HepG2 (cell line): ENCODE results near the gene FAM13B. TPM values are rescaled to one million over a fixed set of nuclear protein-coding genes. Genes with fewer than 3 reads are reported as not detected.

ENCODE experiments used
- ATAC-seq: fragments of 200-7000 bp; cut with Tn5 transposase; 3 replicates; pipeline ENCODE4 v1.9.1; 2020; ENCODE audit warnings: mild to moderate bottlenecking, moderate library complexity
- BruUV-seq: library from RNA; stranded (reverse); fragments of 400-500 nt; replicated peaks from 2 replicates; lab custom pipeline; 2021; lab: Mats Ljungman, UMichigan
- CTCF ChIA-PET: fragments of 300-600 bp; formaldehyde crosslinking; extraction: SDS; loops from one replicate; lab custom pipeline; 2021; ENCODE audit warnings: low total read pairs, inconsistent platforms, low intra/inter-chr PET ratio; lab: Yijun Ruan, JAX
- POLR2A ChIA-PET: fragments of 350-600 bp; sonication (Branson Sonifier 250); formaldehyde crosslinking; loops from one replicate; lab custom pipeline; 2020; ENCODE audit warnings: antibody characterized with exemption, inconsistent platforms; lab: Yijun Ruan, JAX
- DNase-seq: peaks from one replicate; pipeline ENCODE4 v3.0.0-alpha.2; 2015; ENCODE audit warnings: low spot score
- FAIRE-seq: peaks from 3 replicates; lab custom pipeline; 2011; peaks lifted over from hg19 to GRCh38; lab: Jason Lieb, UNC
- H2AFZ ChIP-seq: one replicate; pipeline ENCODE4 v1.6.1; 2011; ENCODE audit warnings: low read length, inconsistent platforms
- H3K27ac ChIP-seq: fragments of 300-600 bp; 3 replicates; pipeline ENCODE4 v1.8.0; 2011; ENCODE audit warnings: mixed run types, mild to moderate bottlenecking, mixed read lengths, low read length, inconsistent platforms; ENCODE audit not compliant: insufficient read depth; ENCODE audit errors: extremely low read length
- H3K27me3 ChIP-seq, 2 experiments: fragments of 200-600 bp in 1 of 2; 2 replicates in 1 of 2; 3 replicates in 1 of 2; pipeline versions ENCODE4 v1.6.0 to v1.8.0; 2011; ENCODE audit warnings: low read length in 2 of 2, mild to moderate bottlenecking in 2 of 2, moderate library complexity in 2 of 2, inconsistent platforms in 1 of 2; ENCODE audit not compliant: insufficient read depth in 2 of 2, control insufficient read depth in 1 of 2
- H3K36me3 ChIP-seq, 2 experiments: fragments of 200-600 bp in 1 of 2; replicated peaks in 1 of 2; 2 replicates in 1 of 2; 3 replicates in 1 of 2; pipeline versions ENCODE4 v1.5.1 to v1.8.0; 2011; ENCODE audit warnings: low read length in 2 of 2, inconsistent platforms in 1 of 2; ENCODE audit not compliant: insufficient read depth in 2 of 2, control insufficient read depth in 1 of 2
- H3K4me1 ChIP-seq: 2 replicates; pipeline ENCODE4 v1.5.1; 2012; ENCODE audit warnings: low read length, inconsistent platforms; ENCODE audit not compliant: insufficient read depth
- H3K4me2 ChIP-seq: 2 replicates; pipeline ENCODE4 v1.6.0; 2011; ENCODE audit warnings: low read depth, low read length, inconsistent platforms
- H3K4me3 ChIP-seq, 3 experiments: fragments of 200-600 bp in 1 of 3; sonication (generic), shearing (Covaris generic) in 1 of 3; replicated peaks in 1 of 3; 2 replicates each; pipeline ENCODE4 v1.5.1; 2011 to 2016; ENCODE audit warnings: low read length in 3 of 3, inconsistent platforms in 2 of 3, low read depth in 2 of 3, mild to moderate bottlenecking in 2 of 3, control low read depth in 1 of 3, mixed read lengths in 1 of 3; ENCODE audit not compliant: insufficient read depth in 1 of 3
- H3K79me2 ChIP-seq: one replicate; pipeline ENCODE4 v1.6.1; 2011; ENCODE audit warnings: low read length, inconsistent platforms; ENCODE audit not compliant: insufficient read depth
- H3K9ac ChIP-seq: 2 replicates; pipeline ENCODE4 v1.6.0; 2011; ENCODE audit warnings: mild to moderate bottlenecking, low read depth, low read length, inconsistent platforms; ENCODE audit not compliant: insufficient read depth
- H3K9me3 ChIP-seq: 2 replicates; pipeline ENCODE4 v1.5.1; 2012; ENCODE audit warnings: mild to moderate bottlenecking, low read length
- H4K20me1 ChIP-seq: 2 replicates; pipeline ENCODE4 v1.6.0; 2011; ENCODE audit warnings: inconsistent platforms, mild to moderate bottlenecking, low read length, moderate library complexity; ENCODE audit not compliant: insufficient read depth
- ARID3A ChIP-seq: IDR thresholded peaks from 2 replicates; pipeline ENCODE4 v1.6.1; 2012; ENCODE audit warnings: low read depth, low read length, improper control_type of control experiment
- ARNTL ChIP-seq: sonication (generic); formaldehyde crosslinking; IDR thresholded peaks from 2 replicates; pipeline ENCODE4 v1.4.0; 2020; ENCODE audit warnings: mild to moderate bottlenecking, missing genetic modification reagents
- GLMP ChIP-seq: sonication (generic); formaldehyde crosslinking; IDR thresholded peaks from 2 replicates; pipeline ENCODE4 v1.9.0; 2021; ENCODE audit warnings: missing genetic modification reagents, mild to moderate bottlenecking, borderline replicate concordance
- SKI ChIP-seq: fragments of 450-650 bp; IDR thresholded peaks from one replicate; pipeline ENCODE4 v1.6.1; 2018; ENCODE audit warnings: mild to moderate bottlenecking; ENCODE audit not compliant: partially characterized antibody
- SMARCC2 ChIP-seq: fragments of 450-650 bp; IDR thresholded peaks from 2 replicates; pipeline ENCODE4 v1.6.1; 2017; ENCODE audit warnings: antibody characterized with exemption, mild to moderate bottlenecking
- ZNF569 ChIP-seq: sonication (generic); formaldehyde crosslinking; IDR thresholded peaks from 2 replicates; pipeline ENCODE4 v1.5.0; 2020; ENCODE audit warnings: mild to moderate bottlenecking, missing genetic modification reagents, moderate library complexity, borderline replicate concordance
- ZNF749 ChIP-seq: sonication (generic); formaldehyde crosslinking; IDR thresholded peaks from 2 replicates; pipeline ENCODE4 v1.8.0; 2022; ENCODE audit warnings: mild to moderate bottlenecking, missing genetic modification reagents, moderate library complexity, borderline replicate concordance
- ZNF780A ChIP-seq: sonication (generic); formaldehyde crosslinking; IDR thresholded peaks from 2 replicates; pipeline ENCODE4 v1.8.0; 2022; ENCODE audit warnings: mild to moderate bottlenecking, missing genetic modification reagents, moderate library complexity
- WGBS: methylation state at CpG from one replicate; pipeline ENCODE4 v1.1.6; 2017; ENCODE audit warnings: low lambda C conversion rate; 5-methylcytosine and 5-hydroxymethylcytosine counted together
- in situ Hi-C: cut with HindIII; loops from 2 replicates; pipeline ENCODE4 v1.10.0; 2017; ENCODE audit warnings: low pct_unique_long_range_greater_than_20kb; ENCODE audit not compliant: extremely low pct_ligation_motif_present
- intact Hi-C: fragments of 100-400 bp; cut with micrococcal nuclease; formaldehyde crosslinking; loops from one replicate; pipeline ENCODE4 v1.10.0; 2022; ENCODE audit not compliant: unreplicated experiment
- polyA plus RNA-seq, 8 experiments: library from polyadenylated mRNA; depleted of rRNA in 3 of 8; stranded (reverse) in 7 of 8; unstranded in 1 of 8; fragments of >200 nt; fragmentation: Illumina TruSeq in 4 of 8; extraction: Trizol in 4 of 8; gene quantifications; 2 replicates each; pipeline versions ENCODE4 v1.2.1 to v1.2.3, GENCODE V29; 2011 to 2016; ENCODE audit warnings: low read depth in 4 of 8, missing spikeins in 1 of 8, mixed read lengths in 1 of 8; ENCODE audit not compliant: insufficient read depth in 1 of 8
- total RNA-seq, 5 experiments: library from RNA; depleted of rRNA; stranded (reverse); fragments of >200 nt; fragmentation: Illumina TruSeq; extraction: Trizol; gene quantifications; 2 replicates each; pipeline ENCODE4 v1.2.3, GENCODE V29; 2016; ENCODE audit warnings: low read depth in 1 of 5
- TF ChIP-seq, protein P1 (sequence below): sonication (generic); formaldehyde crosslinking; IDR thresholded peaks from 2 replicates; pipeline ENCODE4 v1.5.0; 2020; ENCODE audit warnings: mild to moderate bottlenecking, missing genetic modification reagents

Gene FAM13B
- total and polyA plus RNA-seq, 2 of the 13 experiments (the other 11 are each of a cell fraction or from before 2014, with no cell fraction given), result 6.9 to 11.5 TPM

GRCh38 chr5:137933491-137933911, 99.4 kb downstream of the FAM13B start:
- POLR2A ChIA-PET, result no interaction called here
- H3K9me3 ChIP-seq, result no peaks in the 10 kb centered on the region
- H3K9ac ChIP-seq, result no peak overlapping the region
- DNase-seq (no peak), FAIRE-seq (no peak)
- intact Hi-C loops, result no loop called here
- no peak overlapping the region for H3K27ac ChIP-seq
- BruUV-seq, result no TSS peak
- H4K20me1 ChIP-seq, result no peaks in the 10 kb centered on the region
- no peak overlapping the region for H3K4me2 ChIP-seq
- in situ Hi-C loops, result no loop called here
- 0 out of 2 replicates have a peak, but pooled peaks cover 5% of the 10 kb centered on the region for H3K4me1 ChIP-seq
- no peak for TF ChIP-seq ZNF749 (CRISPR knock-in tag)
- TF ChIP-seq, all 625 proteins: peak for 0
- H2AFZ ChIP-seq, result no peak overlapping the region
- H3K79me2 ChIP-seq, result no peaks in the 10 kb centered on the region
- no peak; the same call in 2 of the 3 replicates for ATAC-seq
- H3K27me3 ChIP-seq, result no peaks in the 10 kb centered on the region
- CTCF ChIA-PET, result no interaction called here
- H3K4me3 ChIP-seq, result no peak overlapping the region
- H3K36me3 ChIP-seq, result peaks cover 0 to 2% of the 10 kb centered on the region in 2 experiments; a peak in 3 of 5 replicates
- WGBS, result 74% methylated on average over 3 of the region's 3 CpGs

DNA sequence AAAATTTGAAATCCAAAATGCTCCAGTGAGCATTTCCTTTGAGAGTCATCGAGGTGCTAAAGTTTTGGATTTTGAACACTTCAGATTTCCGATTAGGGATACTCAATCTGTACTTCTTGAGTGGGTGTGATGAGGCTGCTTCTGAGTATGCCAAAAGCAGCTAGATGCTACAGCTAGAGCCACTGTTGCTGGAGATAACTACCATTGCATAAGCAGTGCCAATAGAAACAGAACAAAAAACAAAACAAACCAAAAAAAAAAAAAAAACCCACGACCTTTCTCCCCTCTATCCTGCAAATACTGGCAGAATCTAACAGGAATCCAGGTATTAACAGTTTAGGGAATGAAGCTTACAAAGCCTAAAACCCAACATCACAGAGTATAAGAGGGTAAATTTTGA, 100.1 kb downstream of the FAM13B start:
- DNase-seq (no peak), ATAC-seq (peak; percentile 25; the same call in 2 of the 3 replicates), FAIRE-seq (no peak)
- Histone ChIP-seq H3K4me2 (no peak overlapping the region), H3K27ac (no peak overlapping the region), H2AFZ (no peak overlapping the region), H3K36me3 (no peaks in the 10 kb centered on the region), H3K79me2 (no peaks in the 10 kb centered on the region), H4K20me1 (no peaks in the 10 kb centered on the region), H3K27me3 (no peaks in the 10 kb centered on the region), H3K9me3 (no peaks in the 10 kb centered on the region), H3K4me1 (0 out of 2 replicates have a peak, but pooled peaks cover 5% of the 10 kb centered on the region), H3K4me3 (no peak overlapping the region), H3K9ac (no peak overlapping the region)
- in situ Hi-C loops, result no loop called here
- TF ChIP-seq ZNF780A (CRISPR knock-in tag), result no peak
- no peak for TF ChIP-seq GLMP (CRISPR knock-in tag)
- TF ChIP-seq SMARCC2, result no peak
- TF ChIP-seq ZNF569 (CRISPR knock-in tag), result no peak
- TF ChIP-seq SKI, result no peak
- TF ChIP-seq ARID3A, result no peak
- TF ChIP-seq ARNTL (CRISPR knock-in tag), result no peak
- TF ChIP-seq, protein P1, sequence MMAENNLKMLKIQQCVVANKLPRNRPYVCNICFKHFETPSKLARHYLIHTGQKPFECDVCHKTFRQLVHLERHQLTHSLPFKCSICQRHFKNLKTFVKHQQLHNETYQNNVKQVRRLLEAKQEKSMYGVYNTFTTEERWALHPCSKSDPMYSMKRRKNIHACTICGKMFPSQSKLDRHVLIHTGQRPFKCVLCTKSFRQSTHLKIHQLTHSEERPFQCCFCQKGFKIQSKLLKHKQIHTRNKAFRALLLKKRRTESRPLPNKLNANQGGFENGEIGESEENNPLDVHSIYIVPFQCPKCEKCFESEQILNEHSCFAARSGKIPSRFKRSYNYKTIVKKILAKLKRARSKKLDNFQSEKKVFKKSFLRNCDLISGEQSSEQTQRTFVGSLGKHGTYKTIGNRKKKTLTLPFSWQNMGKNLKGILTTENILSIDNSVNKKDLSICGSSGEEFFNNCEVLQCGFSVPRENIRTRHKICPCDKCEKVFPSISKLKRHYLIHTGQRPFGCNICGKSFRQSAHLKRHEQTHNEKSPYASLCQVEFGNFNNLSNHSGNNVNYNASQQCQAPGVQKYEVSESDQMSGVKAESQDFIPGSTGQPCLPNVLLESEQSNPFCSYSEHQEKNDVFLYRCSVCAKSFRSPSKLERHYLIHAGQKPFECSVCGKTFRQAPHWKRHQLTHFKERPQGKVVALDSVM (CRISPR knock-in tag), result no peak
- 43% methylated on average over 3 of the region's 3 CpGs for WGBS
- POLR2A ChIA-PET, result no interaction called here
- intact Hi-C loops, result no loop called here
- CTCF ChIA-PET, result no interaction called here
- TSS peak; percentile 16 for BruUV-seq
